GM21390 (cell line): ENCODE measurements around the gene GMPPB.
A peak's percentile ranks its signal among the peaks of the same experiment; 100 is the strongest.
"Not testable (repeated sequence)": the region's sequence is repeated elsewhere in the genome, so short reads cannot be mapped to it uniquely, and the experiment has no call there.

Experiments used
- ATAC-seq: cut with Tn5 transposase; IDR thresholded peaks from one replicate; pipeline ENCODE4 v1.9.1; 2021; ENCODE audit not compliant: unreplicated experiment

Gene GMPPB

GRCh38 chr3:49723628-49724551 lies at the start of gene GMPPB:
Gene GMPPB (minus strand): TSS chr3:49723951. CDS start chr3:49723726, 225 bp downstream.
- peak; percentile 76 for ATAC-seq

GRCh38 chr3:49772703-49773102 lies 49.0 kb upstream of the GMPPB start:
- ATAC-seq: no peak

GRCh38 chr3:49771340-49771938 lies 47.7 kb upstream of the GMPPB start:
- ATAC-seq: no peak

GRCh38 chr3:49769926-49770325 lies 46.2 kb upstream of the GMPPB start:
- no peak for ATAC-seq

- no peak for ATAC-seq
Measured at GRCh38 chr3:49769286-49769915, 45.6 kb upstream of the GMPPB start.

- no peak for ATAC-seq
Measured at GRCh38 chr3:49763981-49764380, 40.2 kb upstream of the GMPPB start.

GRCh38 chr3:49761661-49762060 lies 37.9 kb upstream of the GMPPB start:
- no peak for ATAC-seq

- ATAC-seq: no peak
Measured at GRCh38 chr3:49759226-49759625, 35.5 kb upstream of the GMPPB start.

- no peak for ATAC-seq
Measured at GRCh38 chr3:49757197-49757596, 33.4 kb upstream of the GMPPB start.

GRCh38 chr3:49756036-49756435 lies 32.3 kb upstream of the GMPPB start:
- ATAC-seq: no peak

GRCh38 chr3:49754536-49754935 lies 30.8 kb upstream of the GMPPB start:
- ATAC-seq: no peak

GRCh38 chr3:49751501-49751900 lies 27.8 kb upstream of the GMPPB start:
- no peak for ATAC-seq

- ATAC-seq: no peak
Measured at GRCh38 chr3:49750056-49750455, 26.3 kb upstream of the GMPPB start.

- ATAC-seq: not testable (repeated sequence)
Measured at GRCh38 chr3:49748874-49749273, 25.1 kb upstream of the GMPPB start.

GRCh38 chr3:49747792-49748480 lies 24.2 kb upstream of the GMPPB start:
- ATAC-seq: no peak

GRCh38 chr3:49745986-49746385 lies 22.2 kb upstream of the GMPPB start:
- ATAC-seq: no peak

GRCh38 chr3:49740427-49740826 lies 16.7 kb upstream of the GMPPB start:
- ATAC-seq: no peak

- ATAC-seq: no peak
Measured at GRCh38 chr3:49738067-49738713, 14.4 kb upstream of the GMPPB start.

GRCh38 chr3:49734752-49735151 lies 11.0 kb upstream of the GMPPB start:
- no peak for ATAC-seq

GRCh38 chr3:49733551-49733950 lies 9.8 kb upstream of the GMPPB start:
- ATAC-seq: no peak

- no peak for ATAC-seq
Measured at GRCh38 chr3:49732597-49732996, 8.8 kb upstream of the GMPPB start.
